ENCODE measurements around the gene SNRK. TPM values are rescaled to one million over a fixed set of nuclear protein-coding genes. Genes with fewer than 3 reads are reported as not detected.

SNRK gene
- total and polyA plus RNA-seq, 2 experiments from 2014 or later: 5.5 to 18.8 TPM

DNA sequence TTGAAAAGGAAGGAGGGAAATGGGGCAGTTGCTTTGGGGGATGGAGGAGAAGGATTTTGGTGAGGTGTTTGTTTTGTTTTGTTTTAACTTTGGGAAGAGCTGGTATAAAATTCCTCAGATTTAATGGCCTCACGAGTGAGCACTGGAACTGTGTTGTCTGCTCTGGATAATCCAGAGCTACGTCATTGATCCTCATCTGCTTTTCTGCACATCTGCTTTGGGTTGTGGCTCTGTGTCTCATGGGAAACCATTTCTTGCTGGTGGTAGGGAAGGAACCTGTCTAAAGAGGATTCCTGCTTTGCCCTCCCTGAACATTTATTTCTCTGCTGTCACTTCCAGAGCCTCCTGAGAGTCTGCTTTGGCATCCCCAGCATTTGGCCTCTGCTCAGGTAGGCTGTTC lies 3.1 kb downstream of the SNRK start:
- DNase-seq (ENCODE audit: low spot score) (no peak), ATAC-seq (no peak)
- H3K79me2 ChIP-seq (replicated peaks; ENCODE audit: insufficient read depth): peaks cover 74% of the 10 kb centered on the region
- H3K36me3 ChIP-seq (ENCODE audit: insufficient read depth): no peaks in the 10 kb centered on the region
- no peak overlapping the region for H3K27ac ChIP-seq (ENCODE audit: low read depth)
- Mint-ChIP-seq H3K27me3 (ENCODE audit: insufficient read depth, low read depth, poor library complexity) (peaks cover 14% of the 10 kb centered on the region), H3K4me1 (peaks cover 31% of the 10 kb centered on the region), H3K9me3 (no peaks in the 10 kb centered on the region), H3K36me3 (ENCODE audit: low read depth) (no peaks in the 10 kb centered on the region), H3K27ac (no peak overlapping the region), H3K4me3 (no peak overlapping the region)
- H2AFZ ChIP-seq: no peak overlapping the region
- H3K4me3 ChIP-seq: no peak overlapping the region
- no peak overlapping the region for H3K4me2 ChIP-seq
- peaks cover 13% of the 10 kb centered on the region for H3K27me3 ChIP-seq (ENCODE audit: insufficient read depth)
- H3K9me2 ChIP-seq (ENCODE audit: insufficient read depth): no peaks in the 10 kb centered on the region
- peaks cover 5% of the 10 kb centered on the region; the same call in 1 of the 2 replicates for H3F3A ChIP-seq (replicated peaks; ENCODE audit: low read depth)
- peaks cover 17% of the 10 kb centered on the region for H3K4me1 ChIP-seq (ENCODE audit: insufficient read depth)
- TF ChIP-seq POLR2AphosphoS5 (IDR thresholded peaks at IDR 0.05; ENCODE audit: low read depth) (no peak), REST (IDR thresholded peaks at IDR 0.05; ENCODE audit: unreplicated experiment) (no peak), ETS1 (IDR thresholded peaks at IDR 0.05) (no peak), JUNB (IDR thresholded peaks at IDR 0.05; ENCODE audit: unreplicated experiment) (no peak), CREB1 (CRISPR knock-in tag; IDR thresholded peaks at IDR 0.05; ENCODE audit: low read depth) (no peak), EZH2 (IDR thresholded peaks at IDR 0.05; ENCODE audit: low read depth, unreplicated experiment) (no peak), ZNF331 (CRISPR knock-in tag; IDR thresholded peaks at IDR 0.05; ENCODE audit: low read depth) (no peak), EZH2phosphoT487 (IDR thresholded peaks at IDR 0.05; ENCODE audit: unreplicated experiment) (no peak), STAT1 (IDR thresholded peaks at IDR 0.05; ENCODE audit: unreplicated experiment) (no peak), ZNF114 (CRISPR knock-in tag; IDR thresholded peaks at IDR 0.05) (no peak), NANOG (IDR thresholded peaks at IDR 0.05; ENCODE audit: borderline replicate concordance) (no peak)
- TF ChIP-seq, protein P1, sequence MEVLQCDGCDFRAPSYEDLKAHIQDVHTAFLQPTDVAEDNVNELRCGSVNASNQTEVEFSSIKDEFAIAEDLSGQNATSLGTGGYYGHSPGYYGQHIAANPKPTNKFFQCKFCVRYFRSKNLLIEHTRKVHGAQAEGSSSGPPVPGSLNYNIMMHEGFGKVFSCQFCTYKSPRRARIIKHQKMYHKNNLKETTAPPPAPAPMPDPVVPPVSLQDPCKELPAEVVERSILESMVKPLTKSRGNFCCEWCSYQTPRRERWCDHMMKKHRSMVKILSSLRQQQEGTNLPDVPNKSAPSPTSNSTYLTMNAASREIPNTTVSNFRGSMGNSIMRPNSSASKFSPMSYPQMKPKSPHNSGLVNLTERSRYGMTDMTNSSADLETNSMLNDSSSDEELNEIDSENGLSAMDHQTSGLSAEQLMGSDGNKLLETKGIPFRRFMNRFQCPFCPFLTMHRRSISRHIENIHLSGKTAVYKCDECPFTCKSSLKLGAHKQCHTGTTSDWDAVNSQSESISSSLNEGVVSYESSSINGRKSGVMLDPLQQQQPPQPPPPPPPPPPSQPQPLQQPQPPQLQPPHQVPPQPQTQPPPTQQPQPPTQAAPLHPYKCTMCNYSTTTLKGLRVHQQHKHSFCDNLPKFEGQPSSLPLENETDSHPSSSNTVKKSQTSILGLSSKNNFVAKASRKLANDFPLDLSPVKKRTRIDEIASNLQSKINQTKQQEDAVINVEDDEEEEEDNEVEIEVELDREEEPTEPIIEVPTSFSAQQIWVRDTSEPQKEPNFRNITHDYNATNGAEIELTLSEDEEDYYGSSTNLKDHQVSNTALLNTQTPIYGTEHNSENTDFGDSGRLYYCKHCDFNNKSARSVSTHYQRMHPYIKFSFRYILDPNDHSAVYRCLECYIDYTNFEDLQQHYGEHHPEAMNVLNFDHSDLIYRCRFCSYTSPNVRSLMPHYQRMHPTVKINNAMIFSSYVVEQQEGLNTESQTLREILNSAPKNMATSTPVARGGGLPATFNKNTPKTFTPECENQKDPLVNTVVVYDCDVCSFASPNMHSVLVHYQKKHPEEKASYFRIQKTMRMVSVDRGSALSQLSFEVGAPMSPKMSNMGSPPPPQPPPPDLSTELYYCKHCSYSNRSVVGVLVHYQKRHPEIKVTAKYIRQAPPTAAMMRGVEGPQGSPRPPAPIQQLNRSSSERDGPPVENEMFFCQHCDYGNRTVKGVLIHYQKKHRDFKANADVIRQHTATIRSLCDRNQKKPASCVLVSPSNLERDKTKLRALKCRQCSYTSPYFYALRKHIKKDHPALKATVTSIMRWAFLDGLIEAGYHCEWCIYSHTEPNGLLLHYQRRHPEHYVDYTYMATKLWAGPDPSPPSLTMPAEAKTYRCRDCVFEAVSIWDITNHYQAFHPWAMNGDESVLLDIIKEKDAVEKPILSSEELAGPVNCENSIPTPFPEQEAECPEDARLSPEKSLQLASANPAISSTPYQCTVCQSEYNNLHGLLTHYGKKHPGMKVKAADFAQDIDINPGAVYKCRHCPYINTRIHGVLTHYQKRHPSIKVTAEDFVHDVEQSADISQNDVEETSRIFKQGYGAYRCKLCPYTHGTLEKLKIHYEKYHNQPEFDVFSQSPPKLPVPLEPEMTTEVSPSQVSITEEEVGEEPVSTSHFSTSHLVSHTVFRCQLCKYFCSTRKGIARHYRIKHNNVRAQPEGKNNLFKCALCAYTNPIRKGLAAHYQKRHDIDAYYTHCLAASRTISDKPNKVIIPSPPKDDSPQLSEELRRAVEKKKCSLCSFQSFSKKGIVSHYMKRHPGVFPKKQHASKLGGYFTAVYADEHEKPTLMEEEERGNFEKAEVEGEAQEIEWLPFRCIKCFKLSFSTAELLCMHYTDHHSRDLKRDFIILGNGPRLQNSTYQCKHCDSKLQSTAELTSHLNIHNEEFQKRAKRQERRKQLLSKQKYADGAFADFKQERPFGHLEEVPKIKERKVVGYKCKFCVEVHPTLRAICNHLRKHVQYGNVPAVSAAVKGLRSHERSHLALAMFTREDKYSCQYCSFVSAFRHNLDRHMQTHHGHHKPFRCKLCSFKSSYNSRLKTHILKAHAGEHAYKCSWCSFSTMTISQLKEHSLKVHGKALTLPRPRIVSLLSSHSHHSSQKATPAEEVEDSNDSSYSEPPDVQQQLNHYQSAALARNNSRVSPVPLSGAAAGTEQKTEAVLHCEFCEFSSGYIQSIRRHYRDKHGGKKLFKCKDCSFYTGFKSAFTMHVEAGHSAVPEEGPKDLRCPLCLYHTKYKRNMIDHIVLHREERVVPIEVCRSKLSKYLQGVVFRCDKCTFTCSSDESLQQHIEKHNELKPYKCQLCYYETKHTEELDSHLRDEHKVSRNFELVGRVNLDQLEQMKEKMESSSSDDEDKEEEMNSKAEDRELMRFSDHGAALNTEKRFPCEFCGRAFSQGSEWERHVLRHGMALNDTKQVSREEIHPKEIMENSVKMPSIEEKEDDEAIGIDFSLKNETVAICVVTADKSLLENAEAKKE (CRISPR knock-in tag; IDR thresholded peaks at IDR 0.05): no peak
- TF ChIP-seq, protein P2, sequence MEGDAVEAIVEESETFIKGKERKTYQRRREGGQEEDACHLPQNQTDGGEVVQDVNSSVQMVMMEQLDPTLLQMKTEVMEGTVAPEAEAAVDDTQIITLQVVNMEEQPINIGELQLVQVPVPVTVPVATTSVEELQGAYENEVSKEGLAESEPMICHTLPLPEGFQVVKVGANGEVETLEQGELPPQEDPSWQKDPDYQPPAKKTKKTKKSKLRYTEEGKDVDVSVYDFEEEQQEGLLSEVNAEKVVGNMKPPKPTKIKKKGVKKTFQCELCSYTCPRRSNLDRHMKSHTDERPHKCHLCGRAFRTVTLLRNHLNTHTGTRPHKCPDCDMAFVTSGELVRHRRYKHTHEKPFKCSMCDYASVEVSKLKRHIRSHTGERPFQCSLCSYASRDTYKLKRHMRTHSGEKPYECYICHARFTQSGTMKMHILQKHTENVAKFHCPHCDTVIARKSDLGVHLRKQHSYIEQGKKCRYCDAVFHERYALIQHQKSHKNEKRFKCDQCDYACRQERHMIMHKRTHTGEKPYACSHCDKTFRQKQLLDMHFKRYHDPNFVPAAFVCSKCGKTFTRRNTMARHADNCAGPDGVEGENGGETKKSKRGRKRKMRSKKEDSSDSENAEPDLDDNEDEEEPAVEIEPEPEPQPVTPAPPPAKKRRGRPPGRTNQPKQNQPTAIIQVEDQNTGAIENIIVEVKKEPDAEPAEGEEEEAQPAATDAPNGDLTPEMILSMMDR (conservative IDR thresholded peaks at IDR 0.05; ENCODE audit: low read depth in 2 of 2): no peak
- H4K20me1 ChIP-seq (replicated peaks; ENCODE audit: insufficient read depth): peaks cover 18% of the 10 kb centered on the region

Measured in GM23338 (cell line).